Mucosa of stomach (tissue), 1 donor: ENCODE data around the gene KRTAP4-7.
"Not testable (repeated sequence)": the region's sequence is repeated elsewhere in the genome, so short reads cannot be mapped to it uniquely, and the experiment has no call there.

ENCODE experiments used
- H3K27me3 ChIP-seq: one replicate; pipeline ENCODE4 v1.7.0; 2013; ENCODE audit warnings: mild to moderate bottlenecking, low read length; ENCODE audit not compliant: control insufficient read depth, insufficient read depth
- H3K36me3 ChIP-seq: one replicate; pipeline ENCODE4 v1.7.0; 2013; ENCODE audit warnings: low read length; ENCODE audit not compliant: control insufficient read depth, insufficient read depth
- H3K4me1 ChIP-seq: one replicate; pipeline ENCODE4 v1.7.0; 2013; ENCODE audit warnings: mild to moderate bottlenecking, low read length; ENCODE audit not compliant: control insufficient read depth, insufficient read depth
- H3K4me3 ChIP-seq: one replicate; pipeline ENCODE4 v1.7.0; 2013; ENCODE audit warnings: low read length
- H3K9ac ChIP-seq: one replicate; pipeline ENCODE4 v1.7.0; 2013; ENCODE audit warnings: mild to moderate bottlenecking, low read length, moderate library complexity
- H3K9me3 ChIP-seq: one replicate; pipeline ENCODE4 v1.7.0; 2013; ENCODE audit warnings: mild to moderate bottlenecking, low read length, moderate library complexity; ENCODE audit not compliant: control insufficient read depth
- donor health status: Pancreatic carcinoma.

Gene KRTAP4-7

DNA sequence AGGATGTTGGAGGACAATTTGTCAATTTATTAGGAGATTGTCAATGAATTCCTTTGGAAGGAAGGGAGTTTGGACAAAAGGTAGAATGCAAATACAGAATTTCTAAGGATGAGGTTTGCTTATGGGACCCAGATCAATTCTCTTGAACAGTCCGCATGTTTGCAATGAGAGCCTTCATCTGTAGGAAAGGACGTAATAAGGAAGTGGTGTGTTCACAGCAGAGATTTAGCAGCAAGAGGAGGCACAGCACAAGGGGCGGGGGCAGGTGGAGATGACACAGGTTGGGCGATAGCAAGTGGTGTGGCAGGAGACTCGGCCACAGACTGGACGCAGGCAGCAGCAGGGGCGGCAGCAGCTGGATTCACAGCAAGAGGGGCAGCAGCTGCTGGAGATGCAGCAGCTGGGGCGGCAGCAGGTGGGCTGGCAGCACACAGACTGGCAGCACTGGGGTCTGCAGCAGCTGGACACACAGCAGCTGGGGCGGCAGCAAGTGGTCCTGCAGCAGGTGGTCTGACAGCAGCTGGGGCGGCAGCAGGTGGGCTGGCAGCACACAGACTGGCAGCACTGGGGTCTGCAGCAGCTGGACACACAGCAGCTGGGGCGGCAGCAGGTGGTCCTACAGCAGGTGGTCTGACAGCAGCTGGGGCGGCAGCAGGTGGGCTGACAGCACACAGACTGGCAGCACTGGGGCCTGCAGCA is 39.5 kb downstream of the KRTAP4-7 start:
- H3K9ac ChIP-seq, H3K27me3 ChIP-seq, H3K36me3 ChIP-seq, H3K4me3 ChIP-seq, H3K4me1 ChIP-seq, H3K9me3 ChIP-seq: not testable (repeated sequence)

- H3K36me3 ChIP-seq, H3K27me3 ChIP-seq, H3K4me3 ChIP-seq, H3K4me1 ChIP-seq, H3K9ac ChIP-seq, H3K9me3 ChIP-seq: not testable (repeated sequence)
These were observed 40.0 kb downstream of the KRTAP4-7 start, which contains the start of gene KRTAP4-12 for GRCh38 chr17:41123991-41124371. KRTAP4-12 (minus strand) TSS chr17:41124182; CDS start chr17:41124122, 60 bp downstream.

GRCh38 chr17:41125064-41125463 is 41.1 kb downstream of the KRTAP4-7 start:
- Histone ChIP-seq H3K36me3 (no peaks in the 10 kb centered on the region), H3K4me3 (no peak overlapping the region), H3K9ac (no peak overlapping the region), H3K9me3 (no peaks in the 10 kb centered on the region), H3K4me1 (no peaks in the 10 kb centered on the region), H3K27me3 (no peaks in the 10 kb centered on the region)

DNA sequence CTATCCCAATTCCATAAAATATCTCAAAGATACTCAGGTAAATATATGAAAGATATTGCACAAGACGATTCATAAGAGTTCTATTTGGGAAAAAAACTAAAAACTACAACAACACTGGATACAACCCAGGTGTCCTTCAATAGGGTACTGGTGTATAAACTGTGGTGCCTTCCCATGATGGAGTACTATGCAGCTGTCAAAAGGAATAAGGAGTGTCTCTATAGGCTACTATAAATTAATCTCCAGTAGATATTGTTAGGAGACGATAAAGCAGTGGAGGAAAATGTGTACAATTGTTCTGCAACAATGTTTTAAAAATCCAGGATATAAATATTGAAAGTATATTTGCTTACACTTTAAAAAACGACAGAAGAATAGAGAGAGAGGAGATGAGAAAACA is 42.5 kb downstream of the KRTAP4-7 start:
- H3K9me3 ChIP-seq: no peaks in the 10 kb centered on the region
- H3K4me1 ChIP-seq: no peaks in the 10 kb centered on the region
- H3K9ac ChIP-seq: no peak overlapping the region
- H3K4me3 ChIP-seq: no peak overlapping the region
- no peaks in the 10 kb centered on the region for H3K36me3 ChIP-seq
- H3K27me3 ChIP-seq: no peaks in the 10 kb centered on the region

DNA sequence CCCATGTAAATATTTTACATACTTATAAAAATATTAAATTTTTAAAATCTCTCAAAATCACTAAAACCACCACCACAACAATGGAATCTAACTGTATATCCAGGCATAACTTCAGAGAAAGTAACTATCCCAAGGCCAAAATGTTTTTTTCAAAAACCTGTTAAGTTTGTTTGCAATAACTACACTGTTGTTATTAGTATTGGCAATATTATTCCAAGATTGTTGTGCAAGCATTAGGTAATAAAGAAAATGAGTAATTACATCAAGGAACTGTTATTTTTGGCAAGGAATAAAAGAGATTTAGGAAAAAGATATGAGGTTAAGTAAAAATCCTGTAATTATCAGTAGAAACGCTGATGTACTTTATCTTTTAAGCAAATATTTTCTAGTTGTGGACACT is 43.4 kb downstream of the KRTAP4-7 start:
- no peak overlapping the region for H3K4me3 ChIP-seq
- H3K36me3 ChIP-seq: no peaks in the 10 kb centered on the region
- H3K4me1 ChIP-seq: no peaks in the 10 kb centered on the region
- no peaks in the 10 kb centered on the region for H3K9me3 ChIP-seq
- H3K27me3 ChIP-seq: no peaks in the 10 kb centered on the region
- no peak overlapping the region for H3K9ac ChIP-seq

DNA sequence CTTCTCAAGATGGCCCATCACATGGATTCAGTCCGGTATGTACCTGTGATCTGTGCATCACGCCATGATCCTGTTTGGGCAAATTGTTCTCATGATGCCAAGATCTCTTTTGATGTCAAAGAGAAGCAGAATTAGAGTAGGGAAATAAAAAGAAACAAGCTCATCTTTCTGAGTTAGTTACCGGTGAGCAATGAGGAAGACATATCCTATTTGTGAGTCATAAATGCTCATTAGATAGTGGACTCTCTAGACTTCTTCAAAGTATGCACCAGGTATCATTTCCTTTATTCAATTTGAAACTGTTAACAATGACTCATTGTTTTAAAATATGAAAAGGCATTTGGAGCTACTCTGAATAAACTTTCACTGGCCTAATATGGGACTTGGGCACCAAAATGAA is 48.0 kb downstream of the KRTAP4-7 start:
- no peaks in the 10 kb centered on the region for H3K9me3 ChIP-seq
- H3K4me3 ChIP-seq: no peak overlapping the region
- no peak overlapping the region for H3K9ac ChIP-seq
- H3K27me3 ChIP-seq: no peaks in the 10 kb centered on the region
- H3K36me3 ChIP-seq: no peaks in the 10 kb centered on the region
- H3K4me1 ChIP-seq: no peaks in the 10 kb centered on the region

GRCh38 chr17:41133880-41134735 is 50.2 kb downstream of the KRTAP4-7 start:
- Histone ChIP-seq H3K4me1 (no peaks in the 10 kb centered on the region), H3K4me3 (no peak overlapping the region)

More at GRCh38 chr17:41133880-41134735, 50.2 kb downstream of the KRTAP4-7 start:
- H3K27me3 ChIP-seq: no peaks in the 10 kb centered on the region
- H3K9ac ChIP-seq: no peak overlapping the region
- no peaks in the 10 kb centered on the region for H3K9me3 ChIP-seq
- H3K36me3 ChIP-seq: no peaks in the 10 kb centered on the region
